ENCODE results near the gene RGL3.
"Not testable (repeated sequence)": the region's sequence is repeated elsewhere in the genome, so short reads cannot be mapped to it uniquely, and the experiment has no call there.

Gene RGL3

GRCh38 chr19:11450570-11451326 is 31.6 kb upstream of the RGL3 start:
- no peak for DNase-seq (ENCODE audit: low read depth)

- no peak for DNase-seq (ENCODE audit: low read depth)
These were observed 29.9 kb upstream of the RGL3 start for GRCh38 chr19:11448923-11449554.

GRCh38 chr19:11448410-11448809 is 29.3 kb upstream of the RGL3 start:
- no peak for DNase-seq (ENCODE audit: low read depth)

GRCh38 chr19:11447347-11448262 is 28.5 kb upstream of the RGL3 start:
- DNase-seq (ENCODE audit: low read depth): no peak

GRCh38 chr19:11446652-11447301 is 27.7 kb upstream of the RGL3 start:
- no peak for DNase-seq (ENCODE audit: low read depth)

GRCh38 chr19:11446271-11446651 is 27.1 kb upstream of the RGL3 start:
- DNase-seq (ENCODE audit: low read depth): no peak

- no peak for DNase-seq (ENCODE audit: low read depth)
These were observed 26.0 kb upstream of the RGL3 start for GRCh38 chr19:11445141-11445540.

- no peak for DNase-seq (ENCODE audit: low read depth)
These were observed 24.9 kb upstream of the RGL3 start for GRCh38 chr19:11444059-11444458.

GRCh38 chr19:11437955-11438354 is 18.8 kb upstream of the RGL3 start:
- no peak for DNase-seq (ENCODE audit: low read depth)

- no peak for DNase-seq (ENCODE audit: low read depth)
These were observed 16.8 kb upstream of the RGL3 start for GRCh38 chr19:11435833-11436313.

- peak; percentile 94 for DNase-seq (ENCODE audit: low read depth)
These were observed 16.1 kb upstream of the RGL3 start, which contains the start of the genes ODAD3 and PRKCSH for GRCh38 chr19:11435057-11435832. ODAD3 (minus strand) TSS chr19:11435121; CDS start chr19:11435016, 105 bp downstream. PRKCSH (plus strand) TSS chr19:11435635; CDS start chr19:11436118, 483 bp downstream.

GRCh38 chr19:11434703-11435056 is 15.6 kb upstream of the RGL3 start:
- no peak for DNase-seq (ENCODE audit: low read depth)

GRCh38 chr19:11433526-11433925 is 14.4 kb upstream of the RGL3 start:
- DNase-seq (ENCODE audit: low read depth): not testable (repeated sequence)

GRCh38 chr19:11426656-11427055 is 7.5 kb upstream of the RGL3 start:
- no peak for DNase-seq (ENCODE audit: low read depth)

- DNase-seq (ENCODE audit: low read depth): no peak
These were observed 6.8 kb upstream of the RGL3 start for GRCh38 chr19:11425719-11426457.

- no peak for DNase-seq (ENCODE audit: low read depth)
These were observed 4.7 kb upstream of the RGL3 start for GRCh38 chr19:11423791-11424181.

GRCh38 chr19:11423164-11423790 is 4.2 kb upstream of the RGL3 start:
- DNase-seq (ENCODE audit: low read depth): no peak

GRCh38 chr19:11422163-11423065 is 3.3 kb upstream of the RGL3 start:
- DNase-seq (ENCODE audit: low read depth): peak; percentile 39
